Gastroesophageal sphincter (tissue), 3 donors: ENCODE measurements around the gene GPC1.

Experiments
- CTCF ChIP-seq, 4 experiments: fragments of 200-600 bp in 2 of 4; fragments of 450-650 bp in 2 of 4; sonication (generic) in 1 of 4; IDR thresholded peaks; one replicate each; pipeline ENCODE4 v1.5.1; 2017 to 2019; ENCODE audit warnings: antibody characterized with exemption in 4 of 4, mild to moderate bottlenecking in 2 of 4, moderate library complexity in 2 of 4
- EP300 ChIP-seq: sonication (generic); formaldehyde crosslinking; IDR thresholded peaks from one replicate; pipeline ENCODE4 v1.6.1; 2017; ENCODE audit warnings: antibody characterized with exemption, mild to moderate bottlenecking
- POLR2A ChIP-seq, 2 donors: fragments of 450-650 bp; IDR thresholded peaks; one replicate each; pipeline ENCODE4 v1.6.1; 2017; ENCODE audit warnings: antibody characterized with exemption in 2 of 2, mild to moderate bottlenecking in 2 of 2, moderate library complexity in 1 of 2

GRCh38 chr2:240469239-240469636 lies 33.8 kb downstream of the GPC1 start:
- TF ChIP-seq CTCF (IDR thresholded peaks at IDR 0.05) (no peak), POLR2A (IDR thresholded peaks at IDR 0.05) (no peak), EP300 (no peak)
